HG02885 (cell line): ENCODE measurements around the gene SMARCAD1.
A peak's percentile ranks its signal among the peaks of the same experiment; 100 is the strongest.

Source experiments
- ATAC-seq: cut with Tn5 transposase; IDR thresholded peaks from one replicate; pipeline ENCODE4 v1.9.1; 2021; ENCODE audit warnings: mild to moderate bottlenecking; ENCODE audit not compliant: unreplicated experiment, poor library complexity

Gene SMARCAD1

DNA sequence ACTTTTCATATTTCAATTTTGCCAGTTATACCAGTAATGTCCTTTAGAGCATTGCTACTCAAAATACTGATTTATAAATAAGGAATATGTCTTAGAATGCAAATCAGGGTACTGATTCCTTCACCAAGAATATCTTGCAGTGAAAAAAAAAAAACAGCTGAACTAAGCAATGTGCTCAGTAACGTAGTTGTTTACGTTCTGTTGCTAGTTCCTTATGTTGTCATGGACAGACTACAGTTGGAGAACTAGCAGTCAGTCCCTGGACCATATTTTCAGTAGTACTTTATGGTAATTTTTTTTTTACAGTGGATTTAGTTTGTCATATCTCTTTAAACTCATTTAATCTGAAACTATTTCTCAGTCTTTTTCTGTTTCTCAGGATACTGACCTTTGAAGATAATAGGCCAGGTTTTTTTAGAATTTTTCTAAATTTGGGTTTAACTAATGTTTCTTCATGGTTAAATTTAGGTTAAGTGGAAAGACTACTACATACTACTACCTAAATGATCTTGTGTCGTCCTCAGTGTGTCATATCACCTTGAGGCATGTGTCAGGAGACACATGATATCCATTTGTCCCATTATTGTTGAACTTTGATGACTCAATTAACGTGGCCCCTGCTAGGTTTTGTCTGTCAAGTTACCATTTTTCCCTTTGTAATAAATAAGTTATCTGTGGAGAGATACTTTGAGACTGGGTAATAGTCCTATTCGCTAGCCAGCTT is 21.0 kb downstream of the SMARCAD1 start:
- no peak for ATAC-seq

DNA sequence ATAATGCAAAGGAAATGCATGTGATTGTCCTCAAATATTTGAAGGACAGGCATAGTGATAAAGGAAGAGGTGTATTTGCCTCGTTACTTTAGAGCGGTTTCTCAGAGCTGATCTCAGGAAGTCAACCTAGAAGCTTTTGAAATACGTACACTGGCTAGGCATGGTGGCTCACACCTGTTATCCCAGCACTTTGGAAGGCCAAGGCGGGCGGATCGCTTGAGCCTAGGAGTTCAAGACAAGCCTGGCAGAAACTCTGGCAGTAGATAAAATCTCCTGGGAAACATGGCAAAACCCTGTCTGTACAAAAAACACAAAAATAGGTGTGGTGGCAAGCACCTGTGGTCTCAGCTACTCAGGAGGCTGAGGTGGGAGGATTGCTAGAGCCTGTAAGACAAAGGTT is 24.9 kb downstream of the SMARCAD1 start:
- ATAC-seq: no peak

DNA sequence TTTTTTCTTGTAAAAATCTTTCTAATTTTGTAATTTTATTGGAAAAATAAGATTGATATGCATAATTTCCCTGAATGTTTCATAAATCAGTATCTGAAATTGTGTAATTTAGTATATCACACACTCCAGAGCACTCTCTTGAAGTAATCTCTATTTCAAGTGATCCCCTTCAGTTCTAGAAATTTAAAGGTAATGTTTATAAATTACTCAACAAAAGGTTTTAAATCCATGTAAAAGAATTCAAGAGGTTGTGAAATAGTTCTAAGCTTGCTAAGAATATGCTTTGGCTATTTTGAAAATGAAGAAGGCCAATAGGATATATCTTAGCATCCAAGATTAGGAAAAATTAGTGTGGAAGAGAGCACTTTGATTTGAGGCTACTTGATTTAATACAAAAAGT is 28.2 kb downstream of the SMARCAD1 start:
- ATAC-seq: no peak

DNA sequence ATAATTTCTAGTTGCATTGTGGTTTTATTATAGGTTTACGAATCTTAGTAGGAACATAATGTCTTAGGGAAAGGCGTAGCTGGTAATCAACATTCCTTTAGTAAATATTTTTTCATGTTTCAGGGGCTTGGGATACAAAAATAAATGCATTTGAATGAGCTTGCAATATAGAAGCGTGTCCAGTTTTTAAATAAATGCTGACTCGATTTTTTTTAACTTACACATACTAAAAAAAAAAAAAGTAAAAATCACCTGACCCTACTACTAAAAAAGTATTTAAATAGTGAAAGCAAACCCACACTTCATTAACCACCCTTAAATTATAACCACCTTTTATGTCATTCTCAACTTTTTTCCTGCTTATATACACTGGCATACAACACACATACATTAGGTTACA is 29.6 kb downstream of the SMARCAD1 start:
- no peak for ATAC-seq

DNA sequence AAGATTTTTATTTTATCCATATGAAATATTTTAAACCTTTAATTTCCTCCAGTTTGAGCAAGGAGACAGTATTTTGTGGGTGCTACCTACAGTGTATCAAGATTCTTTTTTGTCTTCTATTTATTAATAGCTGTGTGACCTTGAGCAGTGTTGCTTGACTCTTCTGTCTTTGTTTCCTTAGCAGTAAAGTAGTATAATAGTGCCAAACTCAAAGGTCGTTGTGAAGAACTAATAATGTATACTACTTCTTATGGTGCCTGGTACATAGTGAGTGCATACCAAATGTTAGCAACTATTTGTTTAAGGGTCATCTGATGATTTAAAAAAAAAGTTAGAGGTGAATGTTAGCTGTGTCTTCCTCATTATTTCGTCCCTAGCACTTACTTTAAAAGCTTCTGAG is 30.5 kb downstream of the SMARCAD1 start:
- ATAC-seq: no peak

DNA sequence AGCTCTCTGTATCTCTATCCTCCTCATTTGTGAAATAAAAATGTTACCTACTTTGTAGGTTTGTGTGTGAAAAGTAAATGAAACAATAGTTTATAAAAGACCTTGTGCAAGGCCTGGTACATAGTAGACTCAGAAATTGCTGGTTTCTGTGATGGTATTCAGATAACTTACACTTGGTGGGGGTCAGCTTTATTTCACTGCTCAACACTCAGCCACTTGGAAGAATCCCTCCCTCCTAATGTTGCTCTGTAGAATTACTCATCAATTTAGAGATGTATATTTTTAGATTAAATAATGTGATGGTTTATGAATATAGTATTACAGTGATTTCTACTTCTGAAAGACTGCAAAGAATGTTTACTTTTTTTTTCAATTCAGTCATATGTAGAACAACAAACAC is 32.7 kb downstream of the SMARCAD1 start:
- ATAC-seq: no peak

DNA sequence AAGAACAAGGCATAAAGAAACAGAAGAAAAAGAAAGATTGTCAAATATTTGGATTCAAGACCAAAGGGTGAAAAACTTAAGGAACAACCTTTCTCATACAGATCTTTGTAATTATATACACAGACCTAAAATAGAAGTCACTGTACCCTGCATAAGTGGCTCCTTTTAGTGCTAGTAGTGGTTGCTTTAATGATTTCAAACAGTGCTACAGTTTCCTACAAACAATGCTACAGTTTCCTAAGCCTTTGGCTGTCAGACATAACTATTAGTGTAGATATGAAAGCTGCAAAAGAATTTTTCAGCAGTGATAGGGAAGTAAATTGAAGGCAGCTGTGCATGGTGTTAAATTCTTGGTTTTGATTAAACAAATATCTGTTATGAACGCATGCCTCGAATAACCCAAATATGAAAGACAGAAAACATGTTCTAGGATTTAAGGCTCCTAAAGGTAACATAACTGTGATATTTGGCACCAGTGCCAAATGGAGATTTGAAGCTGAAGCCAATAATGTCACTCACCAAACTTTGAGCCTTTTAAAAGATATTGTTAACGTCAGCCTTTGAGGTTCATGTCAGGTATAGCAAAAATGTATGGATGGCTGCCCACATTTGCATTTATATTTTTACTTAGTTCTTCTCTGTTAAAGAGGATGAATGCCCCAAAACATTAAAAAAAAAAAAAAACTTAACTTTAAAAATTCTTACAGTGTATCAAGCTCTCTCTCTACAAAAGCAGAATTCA is 36.6 kb downstream of the SMARCAD1 start:
- ATAC-seq: no peak

DNA sequence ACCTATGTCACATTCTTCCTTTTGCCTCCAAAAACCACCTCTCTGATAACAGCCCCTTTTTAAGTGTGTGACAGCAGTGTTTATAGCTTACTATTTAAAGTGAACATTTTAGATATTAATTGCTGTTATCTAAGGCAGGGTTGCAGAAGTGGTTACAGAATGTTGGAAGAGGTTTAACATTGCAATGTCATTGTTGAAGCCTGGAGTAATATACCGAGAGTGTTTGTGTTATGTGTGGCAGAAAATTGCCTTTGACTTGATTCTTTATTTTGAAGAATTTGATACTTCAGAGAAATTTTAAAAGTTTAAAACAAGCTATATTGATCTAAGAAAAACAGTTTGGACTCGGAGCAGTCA is 37.1 kb downstream of the SMARCAD1 start:
- ATAC-seq: no peak

DNA sequence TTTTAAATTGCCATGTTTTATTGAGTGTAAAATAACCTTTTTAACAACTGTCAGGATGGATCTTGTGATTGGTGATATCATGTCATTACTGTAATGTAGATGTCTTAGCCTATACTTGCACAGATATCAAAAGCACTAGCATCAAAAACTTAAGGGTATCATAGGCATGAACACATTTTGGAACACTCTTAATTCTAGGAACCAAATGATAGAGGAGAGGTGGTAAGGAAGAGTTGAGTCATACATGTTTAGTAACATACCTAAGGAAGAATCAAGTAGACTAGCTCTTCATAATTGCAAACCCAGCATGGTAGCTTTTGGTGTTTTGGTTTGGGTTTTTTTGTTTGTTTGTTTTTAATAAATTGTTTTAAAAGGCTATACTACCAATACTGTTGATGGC is 43.4 kb downstream of the SMARCAD1 start:
- no peak for ATAC-seq

DNA sequence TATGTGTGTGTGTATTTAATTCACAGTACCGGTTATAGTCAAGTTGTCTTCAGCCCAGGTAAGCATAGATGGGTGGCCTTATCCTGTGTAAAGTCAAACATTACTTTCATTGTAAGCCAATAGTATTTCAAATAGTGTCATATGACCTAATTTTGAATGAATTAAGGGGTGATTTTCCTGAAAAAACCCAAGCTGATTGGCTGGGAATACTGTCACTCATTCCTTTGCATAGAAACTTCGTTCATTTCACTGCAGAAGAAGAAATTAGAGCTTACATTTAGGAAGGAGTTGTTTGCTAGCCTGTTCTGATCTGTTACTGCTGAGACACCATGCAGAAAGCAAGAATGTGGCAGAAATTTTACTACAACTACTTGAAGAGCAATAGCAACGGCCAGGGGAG is 45.4 kb downstream of the SMARCAD1 start:
- ATAC-seq: no peak

DNA sequence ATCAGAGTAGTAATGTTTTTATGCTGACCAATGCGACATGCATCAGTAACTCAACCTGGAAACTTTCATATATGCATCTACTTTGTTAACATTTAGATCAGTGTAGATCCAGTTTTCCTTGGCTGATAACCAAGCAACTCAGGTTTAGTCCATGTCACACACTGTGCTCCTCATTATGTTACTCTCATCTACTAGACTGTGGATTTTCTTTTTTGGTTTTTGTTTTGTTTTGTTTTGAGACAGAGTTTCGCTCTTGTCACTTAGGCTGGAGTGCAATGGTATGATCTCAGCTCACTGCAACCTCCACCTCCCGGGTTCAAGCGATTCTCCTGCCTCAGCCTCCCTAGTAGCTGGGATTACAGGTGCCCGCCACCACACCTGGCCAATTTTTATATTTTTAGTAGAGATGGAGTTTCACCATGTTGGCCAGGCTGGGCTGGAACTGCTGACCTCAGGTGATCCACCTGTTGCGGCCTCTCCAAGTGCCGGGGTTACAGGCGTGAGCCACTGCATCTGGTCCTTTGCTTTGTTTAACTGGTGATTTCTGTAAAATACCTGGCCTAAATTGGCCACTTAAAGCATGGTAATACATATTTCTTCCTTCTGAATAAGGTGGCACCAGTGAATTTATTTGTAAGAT is 48.6 kb downstream of the SMARCAD1 start:
- peak; percentile 52 for ATAC-seq

DNA sequence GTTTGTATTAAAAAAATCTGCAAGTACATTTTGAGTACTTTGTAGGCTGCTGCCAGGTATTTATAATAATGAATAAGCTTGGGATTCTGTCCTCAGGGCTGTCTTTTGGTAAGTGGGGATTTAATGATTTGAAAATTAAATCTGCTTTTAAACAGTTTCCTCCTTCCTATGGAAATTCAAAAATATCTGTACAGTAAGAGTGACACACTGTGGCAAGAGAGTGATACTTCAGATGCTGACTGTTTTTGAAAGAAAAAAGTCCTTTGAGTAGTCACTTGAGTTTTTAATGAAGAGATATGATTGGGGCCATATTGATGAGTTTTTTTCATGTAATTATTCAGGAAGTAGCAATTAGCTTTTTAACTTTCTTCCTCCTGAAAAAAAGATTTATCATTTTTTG is 49.2 kb downstream of the SMARCAD1 start:
- no peak for ATAC-seq

DNA sequence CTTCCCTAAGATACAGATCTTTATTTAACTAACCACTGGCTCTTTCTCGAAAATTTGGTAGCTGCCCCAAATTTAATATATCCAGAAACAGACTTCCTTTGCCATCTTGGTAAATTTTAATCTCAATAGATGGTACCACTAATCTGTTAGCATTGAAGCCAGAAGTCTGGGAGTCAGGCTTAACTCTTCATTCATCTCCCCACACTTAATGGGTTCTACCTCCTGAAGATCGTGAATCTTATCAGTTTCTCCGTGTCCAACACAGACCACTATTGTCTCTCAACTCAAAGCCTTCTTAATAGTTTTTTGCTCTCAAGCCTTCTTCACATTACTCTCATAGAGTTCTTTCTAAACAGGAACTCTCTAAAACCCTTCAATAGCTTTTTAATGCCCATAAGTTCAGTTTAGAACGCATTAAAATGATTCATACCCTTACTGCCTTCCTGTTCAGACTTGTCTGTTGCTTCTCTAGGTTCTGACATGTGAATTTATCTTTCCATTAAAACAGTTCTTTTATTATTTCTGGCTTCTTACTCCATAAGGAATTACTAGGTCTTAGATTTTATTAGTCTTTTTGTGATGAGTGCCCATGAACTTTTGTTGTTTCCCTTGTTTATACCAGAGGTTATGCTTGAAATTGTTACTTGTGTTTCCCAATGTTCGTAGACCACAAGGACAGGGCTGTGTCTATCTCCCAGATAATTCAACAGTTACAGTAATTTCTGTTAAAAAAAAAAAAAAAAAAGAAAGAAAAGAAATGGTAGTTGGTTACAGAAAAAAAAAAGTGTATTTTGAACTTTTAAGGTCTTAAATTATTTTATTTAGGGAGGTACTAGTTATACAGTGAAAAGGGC is 54.7 kb downstream of the SMARCAD1 start:
- no peak for ATAC-seq

DNA sequence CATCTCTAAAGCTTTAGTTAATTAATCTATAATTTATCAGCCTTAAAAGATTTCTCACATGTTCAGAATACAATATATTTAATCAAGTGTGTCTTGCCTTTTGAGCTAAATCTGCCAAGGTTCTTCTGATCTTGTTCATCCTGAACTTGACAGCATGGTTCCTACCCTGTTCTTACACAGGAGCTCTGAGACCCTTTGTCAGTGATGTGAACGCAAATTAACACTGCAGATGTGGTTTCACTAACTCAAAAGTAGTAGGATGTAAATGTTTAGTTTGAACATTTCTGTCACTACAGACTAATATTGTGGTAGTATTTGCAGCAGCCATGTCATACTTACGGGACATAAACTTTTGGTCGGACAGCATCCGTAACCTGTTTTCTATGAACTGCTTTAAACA is 59.4 kb downstream of the SMARCAD1 start:
- ATAC-seq: no peak

DNA sequence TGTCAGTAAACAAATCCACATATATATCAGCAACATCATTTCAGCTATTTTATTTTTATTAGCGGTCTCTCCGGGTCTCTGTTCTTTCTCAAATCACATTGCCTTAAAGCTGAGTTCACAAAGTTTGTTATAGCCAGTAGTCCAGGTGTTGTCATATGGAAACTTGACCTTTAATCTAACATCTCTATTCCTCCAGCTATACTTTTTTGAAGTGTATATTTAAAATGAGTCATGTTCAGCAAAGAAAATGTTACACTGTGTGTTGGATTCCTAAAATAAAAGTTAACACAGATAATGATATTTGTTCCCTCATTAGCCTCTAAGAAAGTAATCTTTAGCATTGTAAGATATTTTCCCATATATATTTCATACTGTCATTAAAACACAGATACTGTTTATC is 63.6 kb downstream of the SMARCAD1 start:
- ATAC-seq: no peak

DNA sequence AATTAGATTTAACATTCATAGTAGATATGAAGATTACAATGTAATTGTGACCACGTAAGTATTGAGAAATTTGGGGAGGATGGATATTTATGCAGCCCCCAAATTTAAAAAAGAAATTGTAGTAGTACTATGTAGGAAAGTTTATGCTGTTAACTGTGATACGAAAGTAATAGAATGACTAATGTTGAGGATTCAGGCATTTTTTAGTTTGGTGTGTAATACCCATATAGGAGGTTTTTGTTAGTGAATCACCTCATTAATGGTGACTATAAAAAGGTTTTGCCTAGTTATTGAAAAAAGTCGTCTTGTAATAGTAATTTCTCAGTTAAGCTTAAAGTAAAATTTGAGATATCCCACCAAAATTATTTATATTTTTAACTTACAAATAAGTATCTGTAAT is 67.2 kb downstream of the SMARCAD1 start:
- ATAC-seq: no peak

DNA sequence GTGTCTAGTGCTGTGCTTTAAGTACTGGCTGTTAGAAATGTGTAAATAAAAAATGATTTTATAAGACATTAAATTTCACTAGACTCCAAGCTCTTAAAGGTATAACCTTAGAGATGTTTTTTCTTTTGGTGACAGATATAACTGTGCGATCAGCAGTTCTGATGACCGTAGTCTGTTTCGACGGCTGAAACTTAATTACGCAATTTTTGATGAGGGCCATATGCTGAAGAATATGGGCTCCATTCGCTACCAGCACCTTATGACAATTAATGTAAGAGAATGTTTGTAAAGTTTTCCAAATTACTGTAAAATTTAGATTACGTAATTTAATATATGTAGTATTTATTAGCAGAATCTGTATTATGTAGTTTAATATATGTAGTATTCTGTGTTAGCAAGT is 68.5 kb downstream of the SMARCAD1 start:
- ATAC-seq: no peak

DNA sequence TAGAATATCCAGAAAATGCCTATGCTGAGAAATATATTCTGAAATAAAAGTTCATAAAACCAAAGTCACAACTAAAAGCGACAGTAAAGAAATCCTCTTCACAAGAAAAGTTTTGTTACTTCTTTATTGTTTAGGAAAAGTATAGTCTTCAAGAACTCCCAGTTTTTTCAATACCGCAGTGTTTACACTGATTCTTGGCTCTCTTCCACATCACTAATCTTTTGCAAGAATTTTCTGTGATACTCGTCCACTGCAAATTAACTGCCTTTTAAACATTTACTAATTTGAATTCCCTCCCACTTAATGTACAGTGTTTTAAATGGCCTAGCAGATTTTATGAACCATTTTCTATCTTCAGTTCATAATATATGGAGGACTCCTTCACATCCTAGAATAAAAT is 69.9 kb downstream of the SMARCAD1 start:
- ATAC-seq: no peak

DNA sequence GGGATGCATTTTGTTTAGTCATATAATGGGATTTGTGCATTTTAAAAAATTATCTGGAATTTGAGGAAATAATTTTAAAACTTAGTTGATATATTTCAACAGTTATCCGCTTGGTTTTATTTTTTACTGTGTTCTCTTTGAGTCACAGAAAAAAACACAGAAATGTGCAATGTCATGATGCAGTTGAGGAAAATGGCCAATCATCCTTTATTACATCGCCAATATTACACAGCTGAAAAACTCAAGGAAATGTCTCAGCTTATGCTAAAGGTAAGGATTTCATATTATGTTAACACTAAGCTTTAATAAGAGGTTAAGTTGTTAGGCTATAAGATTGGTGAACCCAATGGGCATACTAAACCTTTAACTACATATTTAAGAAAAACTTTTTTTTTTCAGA is 71.1 kb downstream of the SMARCAD1 start:
- ATAC-seq: no peak

DNA sequence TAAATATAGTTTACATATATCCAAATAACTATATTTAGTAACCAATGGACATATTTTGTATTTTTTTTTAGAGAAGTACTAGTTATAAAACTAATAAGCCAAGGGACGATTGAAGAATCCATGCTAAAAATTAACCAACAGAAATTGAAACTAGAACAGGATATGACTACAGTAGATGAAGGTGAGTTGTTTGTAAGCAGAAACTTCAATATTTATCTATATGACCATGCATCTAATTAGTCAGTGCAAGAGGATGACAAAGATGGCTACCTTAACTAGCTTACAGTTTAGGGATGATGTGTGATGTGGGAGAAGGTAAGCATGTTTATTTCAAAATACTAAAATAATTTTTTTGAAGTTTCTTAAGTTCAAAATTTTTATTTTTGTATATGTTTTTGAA is 77.2 kb downstream of the SMARCAD1 start:
- ATAC-seq: no peak

DNA sequence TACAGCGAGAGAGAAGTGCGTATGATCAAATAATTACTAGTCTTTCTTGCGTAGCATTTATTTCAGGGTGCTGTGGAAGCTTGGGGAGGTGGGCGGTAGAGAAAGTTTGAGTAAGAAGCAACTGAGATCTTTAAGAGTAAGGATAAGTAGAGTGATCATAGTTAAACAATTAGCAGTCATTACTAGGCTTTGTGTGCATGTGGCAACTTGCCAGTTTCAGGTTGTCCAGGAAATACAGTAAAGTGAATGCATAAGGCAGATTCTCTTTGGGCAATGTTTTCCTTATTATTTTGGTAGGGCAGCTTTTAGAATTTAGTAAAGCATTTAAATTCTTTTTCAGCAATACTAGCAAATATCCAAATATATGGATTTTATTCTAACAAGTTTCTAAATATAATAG is 78.0 kb downstream of the SMARCAD1 start:
- no peak for ATAC-seq
